T-cell (primary cell): Measurements from ENCODE around the gene CDC42BPG. TPM values are rescaled to one million over a fixed set of nuclear protein-coding genes. Genes with fewer than 3 reads are reported as not detected.
A peak's percentile ranks its signal among the peaks of the same experiment; 100 is the strongest.

ENCODE experiments used
- ATAC-seq, 4 experiments: fragments of 200-7000 bp in 3 of 4; fragments of 150-1000 bp in 1 of 4; cut with Tn5 transposase; replicated peaks in 1 of 4; 1 replicate in 3 of 4; 2 replicates in 1 of 4; pipeline ENCODE4 v1.10.0; 2021; ENCODE audit warnings: moderate library complexity in 3 of 4, mild to moderate bottlenecking in 2 of 4, moderate number of reproducible peaks in 1 of 4
- CTCF ChIA-PET, 2 donors: fragments of 300-600 bp; sonication (Branson Sonifier 250); formaldehyde crosslinking; loops; one replicate each; lab custom pipeline; 2022; ENCODE audit warnings: antibody characterized with exemption in 2 of 2; lab: Charles Lee
- POLR2A ChIA-PET, 2 donors: fragments of 300-600 bp; sonication (Branson Sonifier 250); formaldehyde crosslinking; loops; one replicate each; lab custom pipeline; 2022; ENCODE audit warnings: antibody characterized with exemption in 2 of 2; lab: Charles Lee
- DNase-seq, 35 experiments: peaks; one replicate each; pipeline versions ENCODE4 v3.0.0 to v3.0.0-alpha.2; 2013 to 2023
- H3K27ac ChIP-seq: one replicate; pipeline ENCODE4 v1.5.1; 2013; ENCODE audit warnings: low read length
- H3K27me3 ChIP-seq, 2 experiments: replicated peaks in 1 of 2; 1 replicate in 1 of 2; 2 replicates in 1 of 2; pipeline versions ENCODE4 v1.6.1 to v1.7.0; 2013; ENCODE audit warnings: low read length in 1 of 2, mixed read lengths in 1 of 2; ENCODE audit not compliant: control insufficient read depth in 2 of 2, insufficient read depth in 2 of 2; ENCODE audit errors: extremely low read depth in 1 of 2
- H3K36me3 ChIP-seq, 2 donors: 1 replicate in 1 of 2; 2 replicates in 1 of 2; pipeline versions ENCODE4 v1.6.1 to v1.7.0; 2013; ENCODE audit warnings: low read length in 1 of 2; ENCODE audit not compliant: control insufficient read depth in 2 of 2, insufficient read depth in 1 of 2; ENCODE audit errors: extremely low read depth in 1 of 2
- H3K4me1 ChIP-seq, 2 experiments: 1 replicate in 1 of 2; 2 replicates in 1 of 2; pipeline versions ENCODE4 v1.6.1 to v1.7.0; 2013; ENCODE audit warnings: low read length in 2 of 2, mixed read lengths in 1 of 2; ENCODE audit not compliant: insufficient read depth in 2 of 2, control insufficient read depth in 1 of 2; ENCODE audit errors: extremely low read depth in 1 of 2
- H3K4me3 ChIP-seq, 2 donors: 1 replicate in 1 of 2; 2 replicates in 1 of 2; pipeline versions ENCODE4 v1.5.1 to v1.7.0; 2013; ENCODE audit warnings: mild to moderate bottlenecking in 2 of 2, low read length in 1 of 2, moderate library complexity in 1 of 2; ENCODE audit not compliant: control insufficient read depth in 1 of 2; ENCODE audit errors: extremely low read depth in 1 of 2
- H3K9me3 ChIP-seq: 2 replicates; pipeline ENCODE4 v1.7.0; 2013
- H3K27ac Mint-ChIP-seq, 2 donors: one replicate each; pipeline ENCODE4 v1.8.0; 2020 to 2021; ENCODE audit warnings: mild to moderate bottlenecking in 2 of 2, mixed read lengths in 2 of 2
- H3K27me3 Mint-ChIP-seq, 2 donors: one replicate each; pipeline ENCODE4 v1.8.0; 2021 to 2022; ENCODE audit warnings: mixed read lengths in 2 of 2
- H3K36me3 Mint-ChIP-seq: one replicate; pipeline ENCODE4 v1.8.0; 2021; ENCODE audit warnings: mixed read lengths
- H3K4me1 Mint-ChIP-seq, 3 donors: one replicate each; pipeline ENCODE4 v1.8.0; 2020 to 2022; ENCODE audit warnings: mixed read lengths in 3 of 3, mild to moderate bottlenecking in 1 of 3
- H3K4me3 Mint-ChIP-seq, 3 donors: one replicate each; pipeline ENCODE4 v1.8.0; 2020 to 2022; ENCODE audit warnings: mild to moderate bottlenecking in 3 of 3, mixed read lengths in 3 of 3, moderate library complexity in 3 of 3
- H3K9me3 Mint-ChIP-seq, 3 donors: one replicate each; pipeline ENCODE4 v1.8.0; 2020 to 2022; ENCODE audit warnings: mixed read lengths in 3 of 3
- WGBS: methylation state at CpG from one replicate; pipeline ENCODE4 v1.1.5; 2013; ENCODE audit warnings: missing lambda C conversion rate; ENCODE audit not compliant: insufficient coverage; 5-methylcytosine and 5-hydroxymethylcytosine counted together
- total RNA-seq, 35 experiments: library from RNA in 6 of 35; stranded (reverse) in 6 of 35; fragments of 120-200 nt in 1 of 35; gene quantifications; one replicate each; pipeline versions ENCODE4 v1.2.1 to v1.2.4 and lab custom pipeline; 2013 to 2026

CDC42BPG gene
- total RNA-seq, 5 donors from 2014 or later (not counting 1 experiment from before 2014, with no cell fraction given): 7.4 to 10.5 (median 9.1) TPM

GRCh38 chr11:64800303-64801157 lies 43.9 kb downstream of the CDC42BPG start:
- Histone ChIP-seq H3K9me3 (no peaks in the 10 kb centered on the region), H3K4me3 (no peak overlapping the region), H3K4me1 (peaks cover 6 to 48% of the 10 kb centered on the region in 2 experiments), H3K36me3 (peaks cover 30 to 56% of the 10 kb centered on the region in 2 donors), H3K27ac (no peak overlapping the region), H3K27me3 (no peaks in the 10 kb centered on the region)
- WGBS: 91% methylated on average over 17 of the region's 26 CpGs
- no peak for DNase-seq
- POLR2A ChIA-PET: no interaction called here
- Mint-ChIP-seq H3K4me1 (peaks cover 20 to 43% (median 36%) of the 10 kb centered on the region in 3 donors), H3K27ac (peak overlapping the region; percentile 85 to 90), H3K4me3 (peak overlapping the region; percentile 36 to 86 (median 81)), H3K9me3 (no peaks in the 10 kb centered on the region), H3K36me3 (peaks cover 9% of the 10 kb centered on the region), H3K27me3 (no peaks in the 10 kb centered on the region)
- ATAC-seq: no peak
- CTCF ChIA-PET: interaction anchor here in 1 of 2 donors (1.5 kb wide), 1 partner anchor 12 kb away, joined by 3 read pairs; no protein-coding TSS in a partner anchor

- ATAC-seq (no peak), DNase-seq (no peak)
- H3K9me3 Mint-ChIP-seq: no peaks in the 10 kb centered on the region
- ChIA-PET POLR2A (no interaction called here), CTCF (interaction anchor here (0.5 to 1.5 kb wide), 2 partner anchors 10 to 11 kb away, joined by 3 read pairs; no protein-coding TSS in a partner anchor)
- Histone ChIP-seq H3K4me1 (peaks cover 6 to 50% of the 10 kb centered on the region in 2 experiments), H3K9me3 (no peaks in the 10 kb centered on the region), H3K36me3 (peaks cover 23 to 49% of the 10 kb centered on the region in 2 donors), H3K27me3 (no peaks in the 10 kb centered on the region), H3K4me3 (no peak overlapping the region), H3K27ac (no peak overlapping the region)
- peaks cover 12% of the 10 kb centered on the region for H3K36me3 Mint-ChIP-seq
- peak overlapping the region; percentile 65 to 71 for H3K27ac Mint-ChIP-seq
- peaks cover 25 to 46% (median 39%) of the 10 kb centered on the region in 3 donors for H3K4me1 Mint-ChIP-seq
- 94% methylated on average over 6 of the region's 14 CpGs for WGBS
- no peaks in the 10 kb centered on the region for H3K27me3 Mint-ChIP-seq
- no peak overlapping the region for H3K4me3 Mint-ChIP-seq
Observed at GRCh38 chr11:64799623-64800302, 44.7 kb downstream of the CDC42BPG start.

- DNase-seq: no peak
- Mint-ChIP-seq H3K36me3 (peaks cover 15% of the 10 kb centered on the region), H3K27me3 (no peaks in the 10 kb centered on the region), H3K9me3 (no peaks in the 10 kb centered on the region), H3K4me1 (peaks cover 30 to 50% (median 43%) of the 10 kb centered on the region in 3 donors), H3K27ac (peak overlapping the region; percentile 65 to 71), H3K4me3 (no peak overlapping the region)
- H3K27ac ChIP-seq: no peak overlapping the region
- H3K36me3 ChIP-seq: peaks cover 23 to 48% of the 10 kb centered on the region in 2 donors
- POLR2A ChIA-PET: no interaction called here
- CTCF ChIA-PET: interaction anchor here in 1 of 2 donors (0.5 kb wide), 1 partner anchor 10 kb away, joined by 3 read pairs; no protein-coding TSS in a partner anchor
- no peaks in the 10 kb centered on the region for H3K27me3 ChIP-seq
- no peak overlapping the region for H3K4me3 ChIP-seq
- H3K4me1 ChIP-seq: peaks cover 6 to 50% of the 10 kb centered on the region in 2 experiments
- WGBS: 93% methylated on average over 2 of the region's 7 CpGs
- H3K9me3 ChIP-seq: no peaks in the 10 kb centered on the region
- no peak for ATAC-seq
Observed at GRCh38 chr11:64799256-64799622, 45.2 kb downstream of the CDC42BPG start.

- 90% methylated on average over 5 of the region's 19 CpGs for WGBS
- ChIA-PET CTCF (no interaction called here), POLR2A (no interaction called here)
- Mint-ChIP-seq H3K4me1 (peaks cover 33 to 44% (median 41%) of the 10 kb centered on the region in 3 donors), H3K27me3 (no peaks in the 10 kb centered on the region), H3K4me3 (no peak overlapping the region), H3K9me3 (no peaks in the 10 kb centered on the region), H3K36me3 (peaks cover 15% of the 10 kb centered on the region), H3K27ac (peak overlapping the region in 1 of 2 donors; percentile 22)
- DNase-seq (no peak), ATAC-seq (no peak)
- H3K4me3 ChIP-seq: no peak overlapping the region
- no peaks in the 10 kb centered on the region for H3K9me3 ChIP-seq
- H3K4me1 ChIP-seq: peaks cover 4 to 46% of the 10 kb centered on the region in 2 experiments
- H3K27ac ChIP-seq: no peak overlapping the region
- H3K27me3 ChIP-seq: no peaks in the 10 kb centered on the region
- peaks cover 27 to 54% of the 10 kb centered on the region in 2 donors for H3K36me3 ChIP-seq
Observed at GRCh38 chr11:64796757-64797541, 47.5 kb downstream of the CDC42BPG start.

GRCh38 chr11:64796047-64796756 lies 48.3 kb downstream of the CDC42BPG start:
- POLR2A ChIA-PET: no interaction called here

More at GRCh38 chr11:64796047-64796756, 48.3 kb downstream of the CDC42BPG start:
- WGBS: 76% methylated on average over 8 of the region's 19 CpGs
- ATAC-seq (no peak), DNase-seq (no peak)
- peaks cover 15% of the 10 kb centered on the region for H3K36me3 Mint-ChIP-seq
- peaks cover 32 to 55% of the 10 kb centered on the region in 2 donors for H3K36me3 ChIP-seq
- H3K27me3 Mint-ChIP-seq: no peaks in the 10 kb centered on the region
- H3K27me3 ChIP-seq: no peaks in the 10 kb centered on the region
- H3K4me3 Mint-ChIP-seq: no peak overlapping the region
- H3K4me1 ChIP-seq: peaks cover 4 to 38% of the 10 kb centered on the region in 2 experiments
- peak overlapping the region in 1 of 2 donors; percentile 44 for H3K27ac Mint-ChIP-seq
- H3K4me1 Mint-ChIP-seq: peaks cover 31 to 38% (median 34%) of the 10 kb centered on the region in 3 donors
- H3K4me3 ChIP-seq: no peak overlapping the region
- CTCF ChIA-PET: no interaction called here
- no peaks in the 10 kb centered on the region for H3K9me3 ChIP-seq
- H3K9me3 Mint-ChIP-seq: no peaks in the 10 kb centered on the region
- H3K27ac ChIP-seq: no peak overlapping the region
